ENCODE results near the gene ELOB. TPM values are rescaled to one million over a fixed set of nuclear protein-coding genes. Genes with fewer than 3 reads are reported as not detected.

ELOB gene
- total and polyA plus RNA-seq, 2 donors (not counting 1 experiment from before 2014, with no cell fraction given): 124 to 436 TPM

DNA sequence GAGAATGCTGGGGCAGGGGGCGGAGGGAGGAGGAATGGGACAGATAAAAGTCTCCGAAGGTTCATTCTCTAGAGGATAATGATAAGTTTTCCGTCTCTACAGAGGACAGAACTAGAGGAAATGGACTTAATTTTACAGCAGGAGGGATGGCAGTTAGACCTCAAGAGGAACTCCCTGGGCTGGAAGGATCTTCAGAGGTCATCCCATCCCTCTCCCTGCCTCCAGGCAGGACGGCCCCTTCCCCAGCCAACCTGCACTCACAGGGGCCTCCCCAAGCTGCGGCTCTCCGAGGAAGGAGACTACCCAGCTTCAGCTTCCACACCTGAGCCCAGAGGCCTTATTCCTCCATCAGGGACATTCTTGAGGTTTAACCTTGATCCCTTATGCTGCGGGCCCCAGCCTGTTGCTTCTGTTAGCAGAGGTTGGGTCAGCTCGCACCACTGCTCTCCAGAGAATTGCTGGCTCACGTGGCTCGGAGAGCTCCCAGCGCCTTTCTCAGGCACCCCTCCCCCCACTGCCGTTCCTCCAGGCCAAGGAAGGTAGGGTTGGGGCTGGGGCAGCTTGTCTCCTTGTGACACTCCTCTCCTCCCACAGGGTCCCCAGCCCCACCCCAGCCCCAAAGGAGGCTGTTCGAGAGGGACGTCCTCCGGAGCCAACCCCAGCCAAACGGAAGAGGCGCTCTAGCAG is 8.5 kb downstream of the ELOB start:
- peaks cover 61% of the 10 kb centered on the region for H3K79me2 ChIP-seq (ENCODE audit: control insufficient read depth, insufficient read depth, low read length)
- H3K27ac ChIP-seq (ENCODE audit: insufficient read depth, low read length): no peak overlapping the region
- H3K9me3 ChIP-seq (ENCODE audit: control insufficient read depth, insufficient read depth, low read depth, low read length): no peaks in the 10 kb centered on the region
- H3K4me3 ChIP-seq (replicated peaks in 1 of 4; ENCODE audit: control extremely low read depth in 1 of 4, insufficient read depth in 1 of 4, low read depth in 3 of 4, low read length in 4 of 4): no peak overlapping the region
- DNase-seq (ENCODE audit: low read depth in 2 of 2): no peak
- H4K20me1 ChIP-seq (ENCODE audit: control insufficient read depth, extremely low read depth, insufficient read depth, low read length): peaks cover 6% of the 10 kb centered on the region
- H3K4me1 ChIP-seq (ENCODE audit: control insufficient read depth, extremely low read depth, insufficient read depth, low read length): peaks cover 7% of the 10 kb centered on the region
- H3K4me2 ChIP-seq (ENCODE audit: extremely low read depth, insufficient read depth, low read length): no peak overlapping the region
- H2AFZ ChIP-seq (ENCODE audit: low read length): no peak overlapping the region
- H3K9ac ChIP-seq (ENCODE audit: insufficient read depth, low read length): no peak overlapping the region
- H3K27me3 ChIP-seq (ENCODE audit: control insufficient read depth, insufficient read depth, low read length): no peaks in the 10 kb centered on the region
- peaks cover 60% of the 10 kb centered on the region for H3K36me3 ChIP-seq (ENCODE audit: control insufficient read depth, insufficient read depth, low read length)
- TF ChIP-seq EZH2 (IDR thresholded peaks at IDR 0.05; ENCODE audit: low read length, missing control alignments): no peak
- TF ChIP-seq, protein P1, sequence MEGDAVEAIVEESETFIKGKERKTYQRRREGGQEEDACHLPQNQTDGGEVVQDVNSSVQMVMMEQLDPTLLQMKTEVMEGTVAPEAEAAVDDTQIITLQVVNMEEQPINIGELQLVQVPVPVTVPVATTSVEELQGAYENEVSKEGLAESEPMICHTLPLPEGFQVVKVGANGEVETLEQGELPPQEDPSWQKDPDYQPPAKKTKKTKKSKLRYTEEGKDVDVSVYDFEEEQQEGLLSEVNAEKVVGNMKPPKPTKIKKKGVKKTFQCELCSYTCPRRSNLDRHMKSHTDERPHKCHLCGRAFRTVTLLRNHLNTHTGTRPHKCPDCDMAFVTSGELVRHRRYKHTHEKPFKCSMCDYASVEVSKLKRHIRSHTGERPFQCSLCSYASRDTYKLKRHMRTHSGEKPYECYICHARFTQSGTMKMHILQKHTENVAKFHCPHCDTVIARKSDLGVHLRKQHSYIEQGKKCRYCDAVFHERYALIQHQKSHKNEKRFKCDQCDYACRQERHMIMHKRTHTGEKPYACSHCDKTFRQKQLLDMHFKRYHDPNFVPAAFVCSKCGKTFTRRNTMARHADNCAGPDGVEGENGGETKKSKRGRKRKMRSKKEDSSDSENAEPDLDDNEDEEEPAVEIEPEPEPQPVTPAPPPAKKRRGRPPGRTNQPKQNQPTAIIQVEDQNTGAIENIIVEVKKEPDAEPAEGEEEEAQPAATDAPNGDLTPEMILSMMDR (conservative IDR thresholded peaks at IDR 0.05 in 1 of 2, IDR thresholded peaks at IDR 0.05 in 1 of 2; ENCODE audit: low read depth in 1 of 2, low read length in 2 of 2): no peak

DNA sequence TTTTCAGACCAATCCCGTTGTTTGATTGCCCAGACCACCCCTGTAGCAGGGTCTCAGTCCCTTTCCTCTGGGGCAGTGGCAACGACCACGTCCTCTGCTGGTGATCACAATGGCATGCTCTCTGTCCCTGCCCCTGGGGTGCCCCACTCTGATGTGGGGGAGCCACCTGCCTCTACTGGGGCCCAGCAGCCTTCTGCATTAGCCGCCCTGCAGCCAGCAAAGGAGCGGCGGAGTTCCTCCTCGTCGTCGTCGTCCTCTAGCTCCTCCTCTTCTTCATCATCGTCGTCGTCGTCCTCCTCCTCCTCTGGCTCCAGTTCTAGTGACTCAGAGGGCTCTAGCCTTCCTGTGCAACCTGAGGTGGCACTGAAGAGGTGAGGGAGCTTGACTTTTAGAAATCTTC is 9.2 kb downstream of the ELOB start:
- no peak for DNase-seq (ENCODE audit: low read depth in 2 of 2)
- Histone ChIP-seq H3K9ac (ENCODE audit: insufficient read depth, low read length) (no peak overlapping the region), H3K79me2 (ENCODE audit: control insufficient read depth, insufficient read depth, low read length) (peaks cover 61% of the 10 kb centered on the region), H4K20me1 (ENCODE audit: control insufficient read depth, extremely low read depth, insufficient read depth, low read length) (peaks cover 6% of the 10 kb centered on the region), H3K27ac (ENCODE audit: insufficient read depth, low read length) (no peak overlapping the region), H3K36me3 (ENCODE audit: control insufficient read depth, insufficient read depth, low read length) (peaks cover 63% of the 10 kb centered on the region), H2AFZ (ENCODE audit: low read length) (no peak overlapping the region), H3K4me2 (ENCODE audit: extremely low read depth, insufficient read depth, low read length) (no peak overlapping the region), H3K4me1 (ENCODE audit: control insufficient read depth, extremely low read depth, insufficient read depth, low read length) (peaks cover 5% of the 10 kb centered on the region), H3K4me3 (replicated peaks in 1 of 4; ENCODE audit: control extremely low read depth in 1 of 4, insufficient read depth in 1 of 4, low read depth in 3 of 4, low read length in 4 of 4) (no peak overlapping the region), H3K9me3 (ENCODE audit: control insufficient read depth, insufficient read depth, low read depth, low read length) (no peaks in the 10 kb centered on the region), H3K27me3 (ENCODE audit: control insufficient read depth, insufficient read depth, low read length) (no peaks in the 10 kb centered on the region)
- TF ChIP-seq, protein P1 (conservative IDR thresholded peaks at IDR 0.05 in 1 of 2, IDR thresholded peaks at IDR 0.05 in 1 of 2; ENCODE audit: low read depth in 1 of 2, low read length in 2 of 2): no peak
- no peak for TF ChIP-seq EZH2 (IDR thresholded peaks at IDR 0.05; ENCODE audit: low read length, missing control alignments)

DNA sequence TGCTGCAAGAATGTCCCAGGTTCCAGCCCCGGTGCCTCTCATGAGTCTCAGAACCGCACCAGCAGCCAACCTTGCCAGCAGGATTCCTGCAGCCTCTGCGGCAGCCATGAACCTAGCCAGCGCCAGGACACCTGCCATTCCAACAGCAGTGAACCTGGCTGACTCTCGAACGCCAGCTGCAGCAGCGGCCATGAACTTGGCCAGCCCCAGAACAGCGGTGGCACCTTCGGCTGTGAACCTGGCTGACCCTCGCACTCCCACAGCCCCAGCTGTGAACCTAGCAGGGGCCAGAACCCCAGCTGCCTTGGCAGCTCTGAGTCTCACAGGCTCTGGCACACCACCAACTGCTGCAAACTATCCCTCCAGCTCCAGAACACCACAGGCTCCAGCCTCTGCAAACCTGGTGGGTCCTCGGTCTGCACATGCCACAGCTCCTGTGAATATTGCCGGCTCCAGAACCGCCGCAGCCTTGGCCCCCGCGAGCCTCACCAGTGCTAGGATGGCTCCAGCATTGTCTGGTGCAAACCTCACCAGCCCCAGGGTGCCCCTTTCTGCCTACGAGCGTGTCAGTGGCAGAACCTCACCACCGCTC is 9.8 kb downstream of the ELOB start:
- no peak overlapping the region for H3K4me2 ChIP-seq (ENCODE audit: extremely low read depth, insufficient read depth, low read length)
- no peak for DNase-seq (ENCODE audit: low read depth in 2 of 2)
- H3K9ac ChIP-seq (ENCODE audit: insufficient read depth, low read length): no peak overlapping the region
- TF ChIP-seq, protein P1 (conservative IDR thresholded peaks at IDR 0.05 in 1 of 2, IDR thresholded peaks at IDR 0.05 in 1 of 2; ENCODE audit: low read depth in 1 of 2, low read length in 2 of 2): no peak
- no peak for TF ChIP-seq EZH2 (IDR thresholded peaks at IDR 0.05; ENCODE audit: low read length, missing control alignments)
- no peak overlapping the region for H3K4me3 ChIP-seq (replicated peaks in 1 of 4; ENCODE audit: control extremely low read depth in 1 of 4, insufficient read depth in 1 of 4, low read depth in 3 of 4, low read length in 4 of 4)
- no peak overlapping the region for H2AFZ ChIP-seq (ENCODE audit: low read length)
- no peaks in the 10 kb centered on the region for H3K27me3 ChIP-seq (ENCODE audit: control insufficient read depth, insufficient read depth, low read length)
- H3K4me1 ChIP-seq (ENCODE audit: control insufficient read depth, extremely low read depth, insufficient read depth, low read length): peaks cover 4% of the 10 kb centered on the region
- peaks cover 65% of the 10 kb centered on the region for H3K36me3 ChIP-seq (ENCODE audit: control insufficient read depth, insufficient read depth, low read length)
- H4K20me1 ChIP-seq (ENCODE audit: control insufficient read depth, extremely low read depth, insufficient read depth, low read length): peaks cover 6% of the 10 kb centered on the region
- no peaks in the 10 kb centered on the region for H3K9me3 ChIP-seq (ENCODE audit: control insufficient read depth, insufficient read depth, low read depth, low read length)
- peaks cover 65% of the 10 kb centered on the region for H3K79me2 ChIP-seq (ENCODE audit: control insufficient read depth, insufficient read depth, low read length)
- H3K27ac ChIP-seq (ENCODE audit: insufficient read depth, low read length): no peak overlapping the region

Data from fibroblast of lung (primary cell).